Measurements from ENCODE around the gene PLEKHB2. TPM values are rescaled to one million over a fixed set of nuclear protein-coding genes. Genes with fewer than 3 reads are reported as not detected.
"Not testable (repeated sequence)": the region's sequence is repeated elsewhere in the genome, so short reads cannot be mapped to it uniquely, and the experiment has no call there.

The PLEKHB2 gene
- total and polyA plus RNA-seq, 2 of the 8 experiments (the other 6 are each of a cell fraction or from before 2014, with no cell fraction given): 42.4 to 54.8 TPM

GRCh38 chr2:131196186-131196585, 91.0 kb downstream of the PLEKHB2 start:
- POLR2A ChIA-PET (ENCODE audit: partially characterized antibody): not testable (repeated sequence)

More at GRCh38 chr2:131196186-131196585, 91.0 kb downstream of the PLEKHB2 start:
- H4K91ac ChIP-seq (replicated peaks; ENCODE audit: insufficient read length, low read length); DNase-seq (ENCODE audit: low read depth in 1 of 2, low spot score in 2 of 2); H3K18ac ChIP-seq (ENCODE audit: extremely low read depth, low read length); H3K4ac ChIP-seq (replicated peaks; ENCODE audit: insufficient read length, low read depth, low read length); H3K9me3 ChIP-seq (ENCODE audit: insufficient read depth in 2 of 2, low read depth in 1 of 2, low read length in 1 of 2); H3K79me1 ChIP-seq (ENCODE audit: low read depth, low read length); H2BK15ac ChIP-seq (ENCODE audit: low read length); H3K79me2 ChIP-seq (ENCODE audit: control insufficient read depth in 1 of 2, insufficient read depth in 2 of 2, low read length in 2 of 2); H2AK5ac ChIP-seq (ENCODE audit: low read depth, low read length); H2BK5ac ChIP-seq (ENCODE audit: low read depth, low read length); FAIRE-seq; H3K56ac ChIP-seq (replicated peaks; ENCODE audit: insufficient read length, low read depth, low read length); H2BK120ac ChIP-seq (replicated peaks; ENCODE audit: low read depth, low read length); H4K20me1 ChIP-seq (replicated peaks in 1 of 2; ENCODE audit: control insufficient read depth in 1 of 2, insufficient read depth in 2 of 2, low read length in 2 of 2); H3K23me2 ChIP-seq (ENCODE audit: low read depth, low read length); H3K23ac ChIP-seq (ENCODE audit: insufficient read length); H3K4me2 ChIP-seq (ENCODE audit: insufficient read depth in 1 of 2, low read depth in 2 of 2, low read length in 2 of 2); H3K36me3 ChIP-seq (ENCODE audit: control insufficient read depth in 2 of 4, insufficient read depth in 4 of 4, low read length in 3 of 4); H3K14ac ChIP-seq (ENCODE audit: insufficient read length); H3K27ac ChIP-seq (ENCODE audit: low read depth, low read length); H3K9ac ChIP-seq (replicated peaks in 1 of 4; ENCODE audit: extremely low read depth in 1 of 4, low read depth in 3 of 4, low read length in 3 of 4); H2AFZ ChIP-seq (ENCODE audit: low read length); H4K5ac ChIP-seq (ENCODE audit: insufficient read length, low read depth, low read length); H4K8ac ChIP-seq (ENCODE audit: extremely low read depth, insufficient read depth, low read length); H2BK12ac ChIP-seq (ENCODE audit: low read depth, low read length); CTCF ChIA-PET (ENCODE audit: partially characterized antibody); H3K4me3 ChIP-seq (ENCODE audit: extremely low read depth in 1 of 4, insufficient read depth in 2 of 4, low read depth in 3 of 4, low read length in 4 of 4); H3K27me3 ChIP-seq (replicated peaks in 1 of 4; ENCODE audit: control insufficient read depth in 3 of 4, extremely low read depth in 1 of 4, insufficient read depth in 3 of 4, low read length in 3 of 4); H3K4me1 ChIP-seq (replicated peaks in 1 of 4; ENCODE audit: control insufficient read depth in 3 of 4, insufficient read depth in 4 of 4, low read length in 3 of 4); H2BK20ac ChIP-seq (ENCODE audit: low read length): not testable (repeated sequence)
- WGBS, 2 experiments (ENCODE audit: extremely low coverage in 1 of 2, insufficient coverage in 1 of 2, insufficient read length in 1 of 2, insufficient replicate concordance in 2 of 2, low coverage in 1 of 2, low lambda C conversion rate in 2 of 2, missing lambda C conversion rate in 1 of 2): 90% methylated on average over 2 of the region's 2 CpGs; no CpG with 5 or more reads in 1 of the 2 experiments

Small RNAs within 50 kb of the gene (small RNA-seq; reads per million reads assigned to genes)
- gene AC009477.1 (ENCODE audit: insufficient read depth): not detected

Other genes starting within 250 kb of the PLEKHB2 start
- gene FAM168B, start 11.9 kb upstream of the PLEKHB2 start, total RNA-seq (2021; fragmentation: NEBNext Ultra II Directional; extraction: Animal tissue kit (Norgen Biotek cat#: 25700)): 58.1 and 61.9 TPM in 2 replicates
- gene FAM168B, start 11.9 kb upstream of the PLEKHB2 start, polyA plus RNA-seq (2011; rRNA removed): 123 and 162 TPM in 2 replicates
- gene POTEE, start 104.2 kb downstream of the PLEKHB2 start, total RNA-seq (2021; fragmentation: NEBNext Ultra II Directional; extraction: Animal tissue kit (Norgen Biotek cat#: 25700)): 0.30 and 0.34 TPM in 2 replicates
- gene POTEE, start 104.2 kb downstream of the PLEKHB2 start, polyA plus RNA-seq (2011; rRNA removed): 0.41 and 0.44 TPM in 2 replicates